Brain microvascular endothelial cell (primary cell): ENCODE measurements around the gene PSME1.

Experiments
- DNase-seq: peaks from one replicate; pipeline ENCODE4 v3.0.0-alpha.2; 2020
- H3K27ac ChIP-seq: fragments of 250-450 bp; sonication (Bioruptor Pico); 2 replicates; pipeline ENCODE4 v1.5.1; 2020; ENCODE audit warnings: mild to moderate bottlenecking, moderate library complexity
- H3K27me3 ChIP-seq: fragments of 250-450 bp; sonication (Bioruptor Pico); replicated peaks from 2 replicates; pipeline ENCODE4 v1.5.1; 2020; ENCODE audit warnings: mild to moderate bottlenecking
- H3K36me3 ChIP-seq: fragments of 250-450 bp; sonication (Bioruptor Pico); replicated peaks from 2 replicates; pipeline ENCODE4 v1.5.1; 2020; ENCODE audit warnings: mild to moderate bottlenecking
- H3K4me3 ChIP-seq: 2 replicates; pipeline ENCODE4 v1.5.1; 2011; ENCODE audit warnings: low read depth, mild to moderate bottlenecking, control low read depth, low read length, moderate library complexity
- in situ Hi-C: cut with HindIII; loops from 2 replicates; pipeline ENCODE4 v1.10.0; 2017; ENCODE audit warnings: low sequenced_read_pairs, low pct_ligation_motif_present
- TF ChIP-seq, protein P1 (sequence below): IDR thresholded peaks from 2 replicates; pipeline ENCODE4 v1.5.1; 2011; ENCODE audit warnings: low read depth, mild to moderate bottlenecking, moderate library complexity, low read length, control low read depth, inconsistent platforms; ENCODE audit errors: missing control alignments

PSME1 gene

DNA sequence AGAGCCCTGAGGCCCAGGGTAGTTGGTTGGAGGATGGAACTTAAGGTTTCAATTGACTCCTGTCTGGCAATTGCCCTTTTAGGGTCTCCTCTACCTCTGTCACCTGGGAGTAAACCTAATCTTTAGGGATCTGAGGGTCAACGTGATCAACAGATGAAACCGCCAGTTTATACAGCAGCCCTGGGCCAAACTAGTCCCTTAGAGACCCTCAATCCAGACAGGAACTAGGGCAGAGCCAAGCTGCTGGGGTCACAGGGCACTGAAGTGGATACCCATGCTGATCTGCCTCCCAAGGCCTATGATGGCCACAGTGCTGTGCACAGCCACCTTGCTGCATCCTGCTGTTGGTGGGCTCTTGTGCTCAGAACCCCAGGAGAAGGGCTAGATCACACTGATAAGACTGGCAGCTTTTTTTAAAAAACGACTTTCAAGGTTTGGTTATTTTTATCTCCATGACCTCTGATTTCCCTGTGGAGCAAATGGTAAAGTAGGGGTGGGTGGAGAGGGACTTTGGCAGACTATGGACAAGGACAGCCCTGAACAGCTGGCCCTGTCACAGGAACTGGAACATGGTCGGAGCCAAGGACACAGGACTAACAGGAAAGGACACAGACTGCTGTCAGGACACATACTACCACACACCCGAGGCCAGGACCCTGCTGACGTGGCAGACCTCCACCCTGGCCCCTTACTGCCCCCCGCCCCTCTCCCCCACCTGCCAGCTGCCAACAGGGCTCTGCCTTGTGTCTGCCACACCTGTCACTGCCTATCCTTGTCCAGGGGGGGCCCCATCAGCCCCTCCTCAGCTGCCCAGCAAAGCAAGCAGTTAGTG lies 5.1 kb upstream of the PSME1 start:
- no peak overlapping the region for H3K27ac ChIP-seq
- no peaks in the 10 kb centered on the region for H3K36me3 ChIP-seq
- no peak overlapping the region for H3K4me3 ChIP-seq
- in situ Hi-C loops, result no loop called here
- DNase-seq, result no peak
- TF ChIP-seq, protein P1, sequence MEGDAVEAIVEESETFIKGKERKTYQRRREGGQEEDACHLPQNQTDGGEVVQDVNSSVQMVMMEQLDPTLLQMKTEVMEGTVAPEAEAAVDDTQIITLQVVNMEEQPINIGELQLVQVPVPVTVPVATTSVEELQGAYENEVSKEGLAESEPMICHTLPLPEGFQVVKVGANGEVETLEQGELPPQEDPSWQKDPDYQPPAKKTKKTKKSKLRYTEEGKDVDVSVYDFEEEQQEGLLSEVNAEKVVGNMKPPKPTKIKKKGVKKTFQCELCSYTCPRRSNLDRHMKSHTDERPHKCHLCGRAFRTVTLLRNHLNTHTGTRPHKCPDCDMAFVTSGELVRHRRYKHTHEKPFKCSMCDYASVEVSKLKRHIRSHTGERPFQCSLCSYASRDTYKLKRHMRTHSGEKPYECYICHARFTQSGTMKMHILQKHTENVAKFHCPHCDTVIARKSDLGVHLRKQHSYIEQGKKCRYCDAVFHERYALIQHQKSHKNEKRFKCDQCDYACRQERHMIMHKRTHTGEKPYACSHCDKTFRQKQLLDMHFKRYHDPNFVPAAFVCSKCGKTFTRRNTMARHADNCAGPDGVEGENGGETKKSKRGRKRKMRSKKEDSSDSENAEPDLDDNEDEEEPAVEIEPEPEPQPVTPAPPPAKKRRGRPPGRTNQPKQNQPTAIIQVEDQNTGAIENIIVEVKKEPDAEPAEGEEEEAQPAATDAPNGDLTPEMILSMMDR, result no peak
- no peaks in the 10 kb centered on the region for H3K27me3 ChIP-seq

DNA sequence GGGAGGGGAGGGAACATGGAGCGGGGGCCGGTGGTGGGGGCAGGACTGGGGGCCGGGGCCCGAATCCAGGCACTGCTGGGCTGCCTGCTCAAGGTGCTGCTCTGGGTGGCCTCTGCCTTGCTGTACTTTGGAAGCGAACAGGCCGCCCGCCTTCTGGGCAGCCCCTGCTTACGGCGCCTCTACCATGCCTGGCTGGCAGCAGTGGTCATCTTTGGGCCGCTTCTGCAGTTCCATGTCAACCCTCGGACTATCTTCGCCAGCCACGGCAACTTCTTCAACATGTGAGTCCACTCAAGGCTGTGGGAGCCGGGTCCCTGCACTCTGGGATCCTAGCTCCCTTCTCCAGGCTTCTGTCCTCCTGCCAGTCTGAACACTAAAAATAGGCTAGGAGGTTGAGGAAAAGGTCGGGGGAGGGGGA lies 4.4 kb upstream of the PSME1 start:
- Histone ChIP-seq H3K4me3 (no peak overlapping the region), H3K27me3 (no peaks in the 10 kb centered on the region), H3K27ac (no peak overlapping the region), H3K36me3 (no peaks in the 10 kb centered on the region)
- TF ChIP-seq, protein P1, result no peak
- in situ Hi-C loops, result no loop called here
- no peak for DNase-seq

DNA sequence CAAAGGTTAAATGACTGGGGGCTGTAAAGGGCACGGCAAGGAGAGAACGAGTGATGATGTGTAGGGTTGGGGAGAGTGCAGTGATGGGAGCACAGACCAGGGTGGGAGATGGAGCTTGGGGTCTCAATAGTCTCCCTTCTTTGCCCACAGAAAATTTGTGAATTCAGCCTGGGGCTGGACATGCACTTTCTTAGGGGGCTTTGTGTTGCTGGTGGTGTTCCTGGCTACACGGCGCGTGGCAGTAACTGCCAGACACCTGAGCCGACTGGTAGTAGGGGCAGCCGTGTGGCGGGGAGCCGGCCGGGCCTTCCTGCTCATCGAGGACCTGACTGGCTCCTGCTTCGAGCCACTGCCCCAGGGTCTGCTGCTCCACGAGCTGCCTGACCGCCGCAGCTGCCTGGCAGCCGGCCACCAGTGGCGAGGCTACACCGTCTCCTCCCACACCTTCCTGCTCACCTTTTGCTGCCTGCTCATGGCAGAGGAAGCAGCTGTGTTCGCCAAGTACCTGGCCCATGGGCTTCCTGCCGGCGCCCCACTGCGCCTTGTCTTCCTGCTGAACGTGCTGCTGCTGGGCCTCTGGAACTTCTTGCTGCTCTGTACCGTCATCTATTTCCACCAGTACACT lies 3.8 kb upstream of the PSME1 start:
- DNase-seq, result no peak
- Histone ChIP-seq H3K4me3 (no peak overlapping the region), H3K36me3 (no peaks in the 10 kb centered on the region)

DNA sequence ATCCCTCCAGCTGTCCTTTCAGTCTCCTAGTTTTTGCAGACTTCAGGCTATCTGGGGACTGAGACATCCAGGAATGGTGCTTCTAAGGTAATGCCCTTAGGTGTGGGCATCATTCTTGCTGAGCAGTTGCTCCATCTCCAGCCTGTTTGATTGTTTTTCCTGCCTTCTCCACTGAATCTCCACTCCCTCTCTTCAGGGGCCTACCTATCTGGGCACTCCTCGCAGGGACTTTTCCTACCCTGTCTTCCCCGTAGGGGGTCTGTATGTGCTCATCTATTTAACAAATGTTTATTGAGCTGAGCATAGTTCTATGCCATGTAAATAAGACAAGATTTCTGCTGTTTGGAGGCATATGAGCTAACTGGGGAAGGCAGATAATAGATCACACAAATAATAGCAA lies 3.0 kb upstream of the PSME1 start:
- H3K36me3 ChIP-seq, result peaks cover 5% of the 10 kb centered on the region
- H3K4me3 ChIP-seq, result no peak overlapping the region
- in situ Hi-C loops, result no loop called here
- TF ChIP-seq, protein P1, result no peak
- DNase-seq, result no peak
- H3K27me3 ChIP-seq, result no peaks in the 10 kb centered on the region
- H3K27ac ChIP-seq, result no peak overlapping the region

More for the DNA sequence above, 3.8 kb upstream of the PSME1 start:
- in situ Hi-C loops, result no loop called here
- no peaks in the 10 kb centered on the region for H3K27me3 ChIP-seq
- TF ChIP-seq, protein P1, result no peak
- no peak overlapping the region for H3K27ac ChIP-seq

DNA sequence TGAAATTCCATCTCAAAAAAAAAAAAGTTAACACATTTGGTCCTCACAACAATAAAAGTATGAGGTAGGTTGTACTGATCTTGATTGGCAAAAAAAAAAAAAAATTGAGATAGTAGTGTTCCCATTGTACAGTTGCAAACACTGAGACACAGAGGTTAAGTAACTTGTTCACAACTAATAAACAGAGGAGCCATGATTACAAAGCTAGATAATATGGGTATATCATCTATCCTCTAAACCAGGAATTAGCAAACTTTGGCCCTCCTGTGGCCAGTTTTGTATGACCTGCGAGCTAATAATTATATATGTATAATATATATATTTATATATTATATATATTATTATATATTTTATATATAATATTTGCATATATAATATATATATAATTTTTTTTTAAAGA lies 2.3 kb upstream of the PSME1 start:
- Histone ChIP-seq H3K4me3 (no peak overlapping the region), H3K27me3 (no peaks in the 10 kb centered on the region), H3K36me3 (peaks cover 11% of the 10 kb centered on the region), H3K27ac (no peak overlapping the region)
- in situ Hi-C loops, result no loop called here
- no peak for DNase-seq
- TF ChIP-seq, protein P1, result no peak
